BJ (cell line): ENCODE results near the gene MAGIX. TPM values are rescaled to one million over a fixed set of nuclear protein-coding genes. Genes with fewer than 3 reads are reported as not detected.
A peak's percentile ranks its signal among the peaks of the same experiment; 100 is the strongest.

ENCODE experiments used
- CTCF ChIA-PET: fragments of 350-600 bp; formaldehyde crosslinking; extraction: SDS; loops from one replicate; lab custom pipeline; 2021; ENCODE audit warnings: antibody characterized with exemption, inconsistent platforms; lab: Yijun Ruan, JAX
- POLR2A ChIA-PET: fragments of 300-600 bp; sonication (Branson Sonifier 250); formaldehyde crosslinking; extraction: SDS; loops from one replicate; lab custom pipeline; 2021; ENCODE audit warnings: antibody characterized with exemption; lab: Charles Lee
- DNase-seq: peaks from one replicate; pipeline ENCODE4 v3.0.0-alpha.2; 2011; ENCODE audit warnings: low read depth
- H3K27me3 ChIP-seq: 2 replicates; pipeline ENCODE4 v1.6.0; 2011; ENCODE audit warnings: low read length; ENCODE audit not compliant: control insufficient read depth, insufficient read depth
- H3K36me3 ChIP-seq: 2 replicates; pipeline ENCODE4 v1.5.1; 2011; ENCODE audit warnings: low read length; ENCODE audit not compliant: control insufficient read depth, insufficient read depth
- H3K4me3 ChIP-seq: 2 replicates; pipeline ENCODE4 v1.5.1; 2011; ENCODE audit warnings: low read depth, mild to moderate bottlenecking, control low read depth, low read length
- polyA plus RNA-seq: library from polyadenylated mRNA; depleted of rRNA; stranded (reverse); fragments of >200 nt; gene quantifications from 2 replicates; pipeline ENCODE4 v1.2.3, GENCODE V29; 2011
- TF ChIP-seq, protein P1 (sequence below): IDR thresholded peaks from 2 replicates; pipeline ENCODE4 v1.5.1; 2011; ENCODE audit warnings: low read depth, mild to moderate bottlenecking, control low read depth, inconsistent platforms, low read length, moderate library complexity; ENCODE audit not compliant: insufficient read depth

MAGIX gene
- polyA plus RNA-seq, 1 experiment: 0.67 TPM

- DNase-seq: no peak
- Histone ChIP-seq H3K4me3 (no peak overlapping the region), H3K36me3 (no peaks in the 10 kb centered on the region), H3K27me3 (no peaks in the 10 kb centered on the region)
- POLR2A ChIA-PET: no interaction called here
- TF ChIP-seq, protein P1, sequence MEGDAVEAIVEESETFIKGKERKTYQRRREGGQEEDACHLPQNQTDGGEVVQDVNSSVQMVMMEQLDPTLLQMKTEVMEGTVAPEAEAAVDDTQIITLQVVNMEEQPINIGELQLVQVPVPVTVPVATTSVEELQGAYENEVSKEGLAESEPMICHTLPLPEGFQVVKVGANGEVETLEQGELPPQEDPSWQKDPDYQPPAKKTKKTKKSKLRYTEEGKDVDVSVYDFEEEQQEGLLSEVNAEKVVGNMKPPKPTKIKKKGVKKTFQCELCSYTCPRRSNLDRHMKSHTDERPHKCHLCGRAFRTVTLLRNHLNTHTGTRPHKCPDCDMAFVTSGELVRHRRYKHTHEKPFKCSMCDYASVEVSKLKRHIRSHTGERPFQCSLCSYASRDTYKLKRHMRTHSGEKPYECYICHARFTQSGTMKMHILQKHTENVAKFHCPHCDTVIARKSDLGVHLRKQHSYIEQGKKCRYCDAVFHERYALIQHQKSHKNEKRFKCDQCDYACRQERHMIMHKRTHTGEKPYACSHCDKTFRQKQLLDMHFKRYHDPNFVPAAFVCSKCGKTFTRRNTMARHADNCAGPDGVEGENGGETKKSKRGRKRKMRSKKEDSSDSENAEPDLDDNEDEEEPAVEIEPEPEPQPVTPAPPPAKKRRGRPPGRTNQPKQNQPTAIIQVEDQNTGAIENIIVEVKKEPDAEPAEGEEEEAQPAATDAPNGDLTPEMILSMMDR: no peak
- CTCF ChIA-PET: interaction anchor here (1.0 kb wide), 1 partner anchor 10 kb away, joined by 3 read pairs; the partner anchor contains the start of gene PLP2
Measured at GRCh38 chrX:49161632-49162031, 926 bp upstream of the MAGIX start.

- Histone ChIP-seq H3K4me3 (peak overlapping the region; percentile 36), H3K36me3 (no peaks in the 10 kb centered on the region), H3K27me3 (no peaks in the 10 kb centered on the region)
- ChIA-PET CTCF (interaction anchor here (0.6 to 1.2 kb wide), 2 partner anchors 12 to 75 kb away, joined by 3 read pairs; no protein-coding TSS in a partner anchor), POLR2A (no interaction called here)
- peak; percentile 20 for DNase-seq
- TF ChIP-seq, protein P1: peak; percentile 32
Measured at GRCh38 chrX:49163555-49164419, 1.2 kb downstream of the MAGIX start.

GRCh38 chrX:49164589-49165360 lies 2.2 kb downstream of the MAGIX start:
- DNase-seq: no peak
- Histone ChIP-seq H3K27me3 (no peaks in the 10 kb centered on the region), H3K36me3 (no peaks in the 10 kb centered on the region), H3K4me3 (no peak overlapping the region)
- ChIA-PET CTCF (no interaction called here), POLR2A (no interaction called here)
- TF ChIP-seq, protein P1: no peak

GRCh38 chrX:49165901-49166881 lies 3.6 kb downstream of the MAGIX start:
- no peak for DNase-seq
- Histone ChIP-seq H3K36me3 (no peaks in the 10 kb centered on the region), H3K27me3 (no peaks in the 10 kb centered on the region), H3K4me3 (peak overlapping the region; percentile 29)
- POLR2A ChIA-PET: no interaction called here
- TF ChIP-seq, protein P1: peak; percentile 21; the same call in 1 of the 2 replicates
- CTCF ChIA-PET: interaction anchor here (1.1 to 1.9 kb wide), 2 partner anchors 9 to 24 kb away, joined by 3 read pairs; no protein-coding TSS in a partner anchor
